ENCODE measurements around the gene AMDHD2. TPM values are rescaled to one million over a fixed set of nuclear protein-coding genes. Genes with fewer than 3 reads are reported as not detected.

The AMDHD2 gene
- total and polyA plus RNA-seq, 2 of the 13 experiments (the other 11 are each of a cell fraction or from before 2014, with no cell fraction given) = 33.5 to 39.1 TPM

DNA sequence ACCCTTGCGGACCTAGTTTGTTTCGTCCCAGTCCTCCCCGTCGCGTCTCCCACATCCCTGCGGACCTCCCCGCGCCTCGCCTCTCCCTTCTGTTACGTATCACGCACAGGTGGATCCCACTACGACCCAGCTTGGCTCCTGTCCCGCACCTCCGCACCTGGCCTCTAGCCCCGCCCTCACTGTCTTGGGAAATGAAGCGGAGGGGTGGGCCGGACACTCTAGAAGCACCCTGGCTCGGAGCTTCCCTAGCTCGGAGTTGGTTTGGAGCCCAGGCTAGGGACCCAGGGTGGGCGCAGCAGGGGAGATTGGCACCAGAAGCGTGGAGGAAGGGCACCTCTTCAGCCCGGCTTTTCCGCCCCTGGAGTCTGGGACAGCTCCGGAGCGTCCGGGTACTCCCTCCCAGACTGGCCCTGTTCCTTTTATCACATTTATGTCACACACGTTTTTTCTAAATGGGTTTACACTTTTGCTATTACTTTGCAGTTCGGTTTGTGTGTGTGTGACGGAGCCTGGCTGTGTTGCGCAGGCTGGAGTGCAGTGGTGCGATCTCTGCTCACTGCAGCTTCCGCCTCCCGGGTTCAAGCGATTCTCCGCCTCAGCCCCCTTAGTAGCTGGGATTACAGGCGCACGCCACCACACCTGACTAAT lies 12.4 kb downstream of the AMDHD2 start (continued):
- TF ChIP-seq ZZZ3 (CRISPR knock-in tag; IDR thresholded peaks at IDR 0.05; ENCODE audit: borderline replicate concordance) = no peak
- TF ChIP-seq GABPB1 (CRISPR knock-in tag; IDR thresholded peaks at IDR 0.05) = peak; percentile 36; the same call in 1 of the 2 replicates
- no peak for TF ChIP-seq DRAP1 (CRISPR knock-in tag; IDR thresholded peaks at IDR 0.05)
- TF ChIP-seq KDM6A (CRISPR knock-in tag; IDR thresholded peaks at IDR 0.05; ENCODE audit: low read depth) = no peak
- TF ChIP-seq, protein P1, sequence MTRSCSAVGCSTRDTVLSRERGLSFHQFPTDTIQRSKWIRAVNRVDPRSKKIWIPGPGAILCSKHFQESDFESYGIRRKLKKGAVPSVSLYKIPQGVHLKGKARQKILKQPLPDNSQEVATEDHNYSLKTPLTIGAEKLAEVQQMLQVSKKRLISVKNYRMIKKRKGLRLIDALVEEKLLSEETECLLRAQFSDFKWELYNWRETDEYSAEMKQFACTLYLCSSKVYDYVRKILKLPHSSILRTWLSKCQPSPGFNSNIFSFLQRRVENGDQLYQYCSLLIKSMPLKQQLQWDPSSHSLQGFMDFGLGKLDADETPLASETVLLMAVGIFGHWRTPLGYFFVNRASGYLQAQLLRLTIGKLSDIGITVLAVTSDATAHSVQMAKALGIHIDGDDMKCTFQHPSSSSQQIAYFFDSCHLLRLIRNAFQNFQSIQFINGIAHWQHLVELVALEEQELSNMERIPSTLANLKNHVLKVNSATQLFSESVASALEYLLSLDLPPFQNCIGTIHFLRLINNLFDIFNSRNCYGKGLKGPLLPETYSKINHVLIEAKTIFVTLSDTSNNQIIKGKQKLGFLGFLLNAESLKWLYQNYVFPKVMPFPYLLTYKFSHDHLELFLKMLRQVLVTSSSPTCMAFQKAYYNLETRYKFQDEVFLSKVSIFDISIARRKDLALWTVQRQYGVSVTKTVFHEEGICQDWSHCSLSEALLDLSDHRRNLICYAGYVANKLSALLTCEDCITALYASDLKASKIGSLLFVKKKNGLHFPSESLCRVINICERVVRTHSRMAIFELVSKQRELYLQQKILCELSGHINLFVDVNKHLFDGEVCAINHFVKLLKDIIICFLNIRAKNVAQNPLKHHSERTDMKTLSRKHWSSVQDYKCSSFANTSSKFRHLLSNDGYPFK (CRISPR knock-in tag; IDR thresholded peaks at IDR 0.05; ENCODE audit: borderline replicate concordance) = no peak
- TF ChIP-seq ATF4 (CRISPR knock-in tag; IDR thresholded peaks at IDR 0.05) = no peak
- TF ChIP-seq ZNF350 (CRISPR knock-in tag; IDR thresholded peaks at IDR 0.05; ENCODE audit: borderline replicate concordance, low read depth) = peak; percentile 28; the same call in 1 of the 2 replicates
- TF ChIP-seq MTERF4 (CRISPR knock-in tag; IDR thresholded peaks at IDR 0.05) = 0 out of 2 replicates have a peak, but pooled peaks have one; percentile 67
- TF ChIP-seq NR1H2 (CRISPR knock-in tag; IDR thresholded peaks at IDR 0.05; ENCODE audit: borderline replicate concordance, low read depth) = no peak
- no peak for TF ChIP-seq AHDC1 (CRISPR knock-in tag; IDR thresholded peaks at IDR 0.05; ENCODE audit: borderline replicate concordance)
- TF ChIP-seq ZNF414 (CRISPR knock-in tag; IDR thresholded peaks at IDR 0.05) = 0 out of 2 replicates have a peak, but pooled peaks have one; percentile 15
- TF ChIP-seq ZNF17 (CRISPR knock-in tag; IDR thresholded peaks at IDR 0.05) = no peak
- TF ChIP-seq RBM22 (optimal IDR thresholded peaks at IDR 0.05; ENCODE audit: low read length) = peak; percentile 66
- TF ChIP-seq ZNF253 (CRISPR knock-in tag; IDR thresholded peaks at IDR 0.05; ENCODE audit: borderline replicate concordance) = no peak
